HepG2 (cell line): ENCODE results near the gene RHBDD1. TPM values are rescaled to one million over a fixed set of nuclear protein-coding genes. Genes with fewer than 3 reads are reported as not detected.

ENCODE experiments used
- HMGXB3 ChIP-seq: sonication (generic); formaldehyde crosslinking; IDR thresholded peaks from 2 replicates; pipeline ENCODE4 v1.4.0; 2020; ENCODE audit warnings: missing genetic modification reagents, borderline replicate concordance
- MLXIP ChIP-seq: sonication (generic); formaldehyde crosslinking; IDR thresholded peaks from 2 replicates; pipeline ENCODE4 v1.9.0; 2021; ENCODE audit warnings: missing genetic modification reagents, borderline replicate concordance
- REXO4 ChIP-seq: sonication (generic); formaldehyde crosslinking; IDR thresholded peaks from 2 replicates; pipeline ENCODE4 v1.8.0; 2022; ENCODE audit warnings: missing genetic modification reagents, mild to moderate bottlenecking, borderline replicate concordance
- TEAD3 ChIP-seq: optimal IDR thresholded peaks from 2 replicates; pipeline ENCODE3; 2016; ENCODE audit warnings: borderline replicate concordance
- ZBTB14 ChIP-seq: sonication (generic); formaldehyde crosslinking; IDR thresholded peaks from 2 replicates; pipeline ENCODE4 v1.4.0; 2020; ENCODE audit warnings: missing genetic modification reagents
- ZFY ChIP-seq: sonication (generic); formaldehyde crosslinking; IDR thresholded peaks from 2 replicates; pipeline ENCODE4 v1.4.0; 2020; ENCODE audit warnings: missing genetic modification reagents
- ZNF17 ChIP-seq: sonication (generic); formaldehyde crosslinking; IDR thresholded peaks from 2 replicates; pipeline ENCODE4 v1.5.0; 2020; ENCODE audit warnings: mild to moderate bottlenecking, missing genetic modification reagents
- ZNF441 ChIP-seq: sonication (generic); formaldehyde crosslinking; IDR thresholded peaks from 2 replicates; pipeline ENCODE4 v1.7.0; 2021; ENCODE audit warnings: missing genetic modification reagents, borderline replicate concordance
- ZSCAN5A ChIP-seq: sonication (generic); formaldehyde crosslinking; IDR thresholded peaks from 2 replicates; pipeline ENCODE4 v1.8.0; 2022; ENCODE audit warnings: mild to moderate bottlenecking, missing genetic modification reagents, borderline replicate concordance
- ZXDC ChIP-seq: sonication (generic); formaldehyde crosslinking; IDR thresholded peaks from 2 replicates; pipeline ENCODE4 v1.5.0; 2020; ENCODE audit warnings: mild to moderate bottlenecking, missing genetic modification reagents
- polyA plus RNA-seq, 8 experiments: library from polyadenylated mRNA; depleted of rRNA in 3 of 8; stranded (reverse) in 7 of 8; unstranded in 1 of 8; fragments of >200 nt; fragmentation: Illumina TruSeq in 4 of 8; extraction: Trizol in 4 of 8; gene quantifications; 2 replicates each; pipeline versions ENCODE4 v1.2.1 to v1.2.3, GENCODE V29; 2011 to 2016; ENCODE audit warnings: low read depth in 4 of 8, missing spikeins in 1 of 8, mixed read lengths in 1 of 8; ENCODE audit not compliant: insufficient read depth in 1 of 8
- total RNA-seq, 5 experiments: library from RNA; depleted of rRNA; stranded (reverse); fragments of >200 nt; fragmentation: Illumina TruSeq; extraction: Trizol; gene quantifications; 2 replicates each; pipeline ENCODE4 v1.2.3, GENCODE V29; 2016; ENCODE audit warnings: low read depth in 1 of 5

Gene RHBDD1
- total and polyA plus RNA-seq, 2 of the 13 experiments (the other 11 are each of a cell fraction or from before 2014, with no cell fraction given), result 8.2 to 9.5 TPM

GRCh38 chr2:226802573-226802972 lies 33.3 kb upstream of the RHBDD1 start (continued):
- no peak for TF ChIP-seq ZSCAN5A (CRISPR knock-in tag)
- no peak for TF ChIP-seq ZNF17
- no peak for TF ChIP-seq MLXIP
- no peak for TF ChIP-seq REXO4 (CRISPR knock-in tag)
- TF ChIP-seq TEAD3 (CRISPR knock-in tag), result peak; percentile 14
- no peak for TF ChIP-seq ZBTB14 (CRISPR knock-in tag)
- no peak for TF ChIP-seq ZNF441
- TF ChIP-seq ZXDC (CRISPR knock-in tag), result no peak
- no peak for TF ChIP-seq ZFY (CRISPR knock-in tag)
- no peak for TF ChIP-seq HMGXB3 (CRISPR knock-in tag)
